Kidney (tissue), 14 donors: ENCODE measurements around the gene MDFIC2. TPM values are rescaled to one million over a fixed set of nuclear protein-coding genes. Genes with fewer than 3 reads are reported as not detected.

Experiments used
- DNase-seq, 5 donors: peaks; one replicate each; pipeline ENCODE4 v3.0.0-alpha.2; 2013 to 2020
- FAIRE-seq: peaks from 2 replicates; lab custom pipeline; 2012; peaks lifted over from hg19 to GRCh38; lab: Jason Lieb, UNC
- H3K27ac ChIP-seq, 2 donors: one replicate each; pipeline ENCODE4 v1.7.0; 2013; ENCODE audit warnings: low read depth in 2 of 2, low read length in 2 of 2, inconsistent platforms in 1 of 2
- H3K27me3 ChIP-seq: one replicate; pipeline ENCODE4 v1.7.1; 2013; ENCODE audit warnings: low read length, inconsistent platforms; ENCODE audit not compliant: control insufficient read depth, insufficient read depth
- H3K36me3 ChIP-seq, 3 donors: one replicate each; pipeline versions ENCODE4 v1.7.0 to v1.7.1; 2013; ENCODE audit warnings: low read length in 3 of 3, control low read depth in 1 of 3, inconsistent platforms in 1 of 3; ENCODE audit not compliant: insufficient read depth in 3 of 3, control insufficient read depth in 2 of 3
- H3K4me1 ChIP-seq, 3 donors: one replicate each; pipeline versions ENCODE4 v1.7.0 to v1.7.1; 2013; ENCODE audit warnings: low read length in 3 of 3, inconsistent platforms in 1 of 3, low read depth in 1 of 3; ENCODE audit not compliant: control insufficient read depth in 2 of 3, insufficient read depth in 2 of 3
- H3K4me3 ChIP-seq, 3 donors: one replicate each; pipeline versions ENCODE4 v1.7.0 to v1.8.1; 2013; ENCODE audit warnings: low read length in 3 of 3, control low read depth in 1 of 3, inconsistent platforms in 1 of 3
- H3K9ac ChIP-seq, 3 donors: one replicate each; pipeline versions ENCODE4 v1.7.0 to v1.7.1; 2013; ENCODE audit warnings: low read length in 3 of 3, control low read depth in 1 of 3, inconsistent platforms in 1 of 3
- H3K9me3 ChIP-seq, 3 donors: one replicate each; pipeline versions ENCODE4 v1.7.0 to v1.7.1; 2013; ENCODE audit warnings: low read length in 3 of 3, control low read depth in 1 of 3, inconsistent platforms in 1 of 3; ENCODE audit not compliant: control insufficient read depth in 2 of 3, insufficient read depth in 1 of 3
- CTCF ChIP-seq: IDR thresholded peaks from 3 replicates; pipeline ENCODE4 v1.5.1; 2012; ENCODE audit warnings: mild to moderate bottlenecking, moderate library complexity, borderline replicate concordance; ENCODE audit not compliant: insufficient read depth; ENCODE audit errors: extremely low read depth
- intact Hi-C: fragments of 100-400 bp; cut with DNase I; formaldehyde crosslinking; loops from one replicate; pipeline ENCODE4 v1.11.1; 2022
- polyA plus RNA-seq: library from polyadenylated mRNA; stranded (reverse); fragments of 350-450 nt; fragmentation: Illumina TruSeq; extraction: RNeasy Lipid Tissue Mini Kit (QIAGEN cat#74804); gene quantifications from one replicate; pipeline ENCODE4 v1.2.3, GENCODE V29; 2014; ENCODE audit warnings: low read depth, low replicate concordance; ENCODE audit not compliant: insufficient read depth
- total RNA-seq: library from RNA; stranded (reverse); fragmentation: NEBNext Ultra II Directional; extraction: Animal tissue kit (Norgen Biotek cat#: 25700); gene quantifications from one replicate; pipeline ENCODE4 v1.2.1, GENCODE V29; 2021
- donor health status: control.
- donor health status: control.
- donor health status: control.
- donor health status: control.
- donor health status: control.
- donor health status: DM: yes; HTN: yes; CAD: no.
- donor health status: Normal renal cell carcinoma (clear cell type).

The MDFIC2 gene
- total and polyA plus RNA-seq, 2 donors from 2014 or later = not detected

- DNase-seq = no peak
- no peak overlapping the region for H3K9ac ChIP-seq
- no peak for TF ChIP-seq CTCF
- H3K9me3 ChIP-seq = no peaks in the 10 kb centered on the region
- intact Hi-C loops = no loop called here
- FAIRE-seq = no peak
- H3K4me3 ChIP-seq = no peak overlapping the region
- no peak overlapping the region for H3K27ac ChIP-seq
- no peaks in the 10 kb centered on the region for H3K27me3 ChIP-seq
- H3K4me1 ChIP-seq = no peaks in the 10 kb centered on the region
- H3K36me3 ChIP-seq = no peaks in the 10 kb centered on the region
Measured at GRCh38 chr3:70272798-70273197, 39.6 kb downstream of the MDFIC2 start.

DNA sequence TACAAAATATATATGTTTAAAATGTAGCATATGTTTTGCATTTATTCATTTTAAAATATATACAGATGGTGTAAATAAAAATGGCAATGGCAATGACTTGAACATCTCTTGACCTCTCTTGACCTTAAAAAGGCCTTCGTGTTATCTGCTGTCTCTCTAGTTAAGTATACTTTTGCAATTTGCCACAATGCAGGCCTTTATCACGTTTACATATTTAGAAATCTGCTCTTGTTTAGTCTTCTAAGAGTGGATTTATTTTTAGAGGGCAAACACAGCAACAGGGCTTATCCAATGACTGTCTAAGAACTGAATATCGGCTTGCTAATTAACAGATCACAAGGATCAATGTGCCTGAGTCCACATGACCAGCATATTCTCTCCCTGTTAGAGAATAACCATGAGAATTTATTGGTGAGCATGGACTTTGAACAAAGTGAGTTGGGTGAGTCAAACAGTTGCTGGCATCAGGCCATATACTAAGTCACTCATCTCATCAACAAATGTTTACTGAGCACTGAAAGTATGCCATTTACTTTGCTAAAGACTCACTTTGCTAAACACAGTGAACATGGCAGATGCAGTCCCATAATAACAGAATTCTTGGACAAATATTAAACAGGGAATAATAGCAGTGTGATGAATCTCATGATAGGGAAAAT lies 48.2 kb downstream of the MDFIC2 start:
- Histone ChIP-seq H3K27me3 (no peaks in the 10 kb centered on the region), H3K9ac (no peak overlapping the region), H3K4me3 (peak overlapping the region in 1 of 3 donors; percentile 1), H3K4me1 (no peaks in the 10 kb centered on the region), H3K27ac (no peak overlapping the region), H3K36me3 (no peaks in the 10 kb centered on the region), H3K9me3 (no peaks in the 10 kb centered on the region)
- TF ChIP-seq CTCF = no peak
- DNase-seq (peak in 2 of 5 donors; percentile 2 to 16), FAIRE-seq (peak; percentile 52)
- intact Hi-C loops = no loop called here

DNA sequence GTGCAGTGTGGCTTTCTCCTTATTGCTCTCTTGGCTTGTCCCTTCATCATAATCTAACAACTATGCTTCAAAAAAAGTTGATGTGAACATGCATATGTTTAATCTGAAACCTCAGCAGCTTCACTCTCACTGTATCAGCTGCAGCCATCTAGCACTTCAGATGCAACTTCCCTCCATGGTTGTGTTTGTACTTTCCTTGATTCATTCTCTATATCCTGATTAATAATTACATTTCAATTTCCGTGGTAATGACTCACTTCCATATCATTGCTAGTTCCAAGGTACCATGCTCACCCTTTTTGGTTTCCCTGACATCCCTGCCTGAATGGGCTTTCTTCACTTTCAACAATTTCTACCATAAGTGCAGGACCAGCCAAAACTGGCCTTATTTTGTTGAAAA lies 51.2 kb downstream of the MDFIC2 start:
- Histone ChIP-seq H3K27me3 (no peaks in the 10 kb centered on the region), H3K36me3 (no peaks in the 10 kb centered on the region), H3K4me3 (no peak overlapping the region), H3K27ac (no peak overlapping the region), H3K9ac (no peak overlapping the region), H3K4me1 (no peaks in the 10 kb centered on the region), H3K9me3 (no peaks in the 10 kb centered on the region)
- TF ChIP-seq CTCF = no peak
- intact Hi-C loops = no loop called here
- DNase-seq = no peak
- FAIRE-seq = no peak

- no peak overlapping the region for H3K4me3 ChIP-seq
- DNase-seq (no peak), FAIRE-seq (no peak)
- H3K9me3 ChIP-seq = no peaks in the 10 kb centered on the region
- intact Hi-C loops = no loop called here
- no peaks in the 10 kb centered on the region for H3K4me1 ChIP-seq
- TF ChIP-seq CTCF = no peak
- H3K9ac ChIP-seq = no peak overlapping the region
- no peaks in the 10 kb centered on the region for H3K36me3 ChIP-seq
- no peak overlapping the region for H3K27ac ChIP-seq
- H3K27me3 ChIP-seq = no peaks in the 10 kb centered on the region
Measured at GRCh38 chr3:70256566-70256965, 55.9 kb downstream of the MDFIC2 start.
